Renal cortex interstitium (tissue), 11 donors: Measurements from ENCODE around the gene RNF225. TPM values are rescaled to one million over a fixed set of nuclear protein-coding genes. Genes with fewer than 3 reads are reported as not detected.
"Not testable (repeated sequence)": the region's sequence is repeated elsewhere in the genome, so short reads cannot be mapped to it uniquely, and the experiment has no call there.

Experiments used
- DNase-seq, 11 donors: peaks; one replicate each; pipeline ENCODE4 v3.0.0-alpha.2; 2013; ENCODE audit warnings: low read depth in 9 of 11, low spot score in 4 of 11; ENCODE audit errors: extremely low read depth in 1 of 11
- polyA plus RNA-seq, 3 donors: library from polyadenylated mRNA; unstranded; fragments of 120-200 nt; gene quantifications; one replicate each; pipeline ENCODE4 v1.2.1, GENCODE V29; 2013; ENCODE audit not compliant: insufficient read length in 3 of 3

Gene RNF225
- polyA plus RNA-seq, 3 donors: not detected

- peak in 2 of 11 donors; percentile 12 to 32 for DNase-seq
These were observed 38.5 kb upstream of the RNF225 start for GRCh38 chr19:58356766-58357480.

GRCh38 chr19:58357481-58358145 is 37.8 kb upstream of the RNF225 start:
- DNase-seq: no peak

- no peak for DNase-seq
These were observed 33.6 kb upstream of the RNF225 start for GRCh38 chr19:58361900-58362271.

- DNase-seq: peak; percentile 88 to 95 (median 93)
These were observed 33.0 kb upstream of the RNF225 start, which contains the start of gene ZNF497 for GRCh38 chr19:58362272-58362994. TSS of gene ZNF497 (minus strand) at chr19:58362751. CDS start at chr19:58357635, 5,116 bp downstream.

GRCh38 chr19:58364146-58364545 is 31.3 kb upstream of the RNF225 start:
- no peak for DNase-seq

GRCh38 chr19:58366585-58367430 is 28.6 kb upstream of the RNF225 start:
- DNase-seq: no peak

GRCh38 chr19:58367698-58368454 is 27.6 kb upstream of the RNF225 start:
- DNase-seq: no peak

GRCh38 chr19:58368561-58369360 is 26.7 kb upstream of the RNF225 start:
- no peak for DNase-seq

- DNase-seq: no peak
These were observed 22.9 kb upstream of the RNF225 start for GRCh38 chr19:58372311-58373133.

GRCh38 chr19:58374200-58374599 is 21.3 kb upstream of the RNF225 start:
- DNase-seq: no peak

GRCh38 chr19:58376724-58377123 is 18.7 kb upstream of the RNF225 start:
- not testable (repeated sequence) for DNase-seq

- no peak for DNase-seq
These were observed 16.2 kb upstream of the RNF225 start for GRCh38 chr19:58379246-58379645.

GRCh38 chr19:58380037-58380661 is 15.3 kb upstream of the RNF225 start:
- DNase-seq: no peak

GRCh38 chr19:58380662-58381459 is 14.6 kb upstream of the RNF225 start, which contains the start of gene ZNF837:
TSS of gene ZNF837 (minus strand) at chr19:58381030. CDS start at chr19:58369332, 11,698 bp downstream.
- peak; percentile 98 to 100 (median 99) for DNase-seq

GRCh38 chr19:58381460-58382212 is 13.8 kb upstream of the RNF225 start:
- DNase-seq: no peak
